DND-41 (cell line): ENCODE measurements around the gene SCNN1A.

Source experiments
- ATAC-seq: fragments of 200-7000 bp; cut with Tn5 transposase; 3 replicates; pipeline ENCODE4 v1.9.1; 2021; ENCODE audit warnings: low read depth; ENCODE audit not compliant: insufficient read depth
- DNase-seq: peaks from one replicate; pipeline ENCODE4 v3.0.0-alpha.2; 2020
- H2AFZ ChIP-seq: 2 replicates; pipeline ENCODE4 v1.6.0; 2012; ENCODE audit warnings: low read depth, low read length
- H3K27ac ChIP-seq: 2 replicates; pipeline ENCODE4 v1.5.1; 2012; ENCODE audit warnings: low read length, inconsistent platforms
- H3K27me3 ChIP-seq: fragments of 200-600 bp; sonication (generic); 2 replicates; pipeline ENCODE4 v1.6.0; 2012; ENCODE audit warnings: low read length, mild to moderate bottlenecking, inconsistent platforms; ENCODE audit not compliant: insufficient read depth, poor library complexity
- H3K36me3 ChIP-seq: 2 replicates; pipeline ENCODE4 v1.5.1; 2012; ENCODE audit warnings: low read length, inconsistent platforms; ENCODE audit not compliant: insufficient read depth
- H3K4me1 ChIP-seq: 2 replicates; pipeline ENCODE4 v1.5.1; 2012; ENCODE audit warnings: mild to moderate bottlenecking, low read length; ENCODE audit not compliant: insufficient read depth
- H3K4me2 ChIP-seq: 2 replicates; pipeline ENCODE4 v1.6.0; 2012; ENCODE audit warnings: mild to moderate bottlenecking, moderate library complexity, low read length, inconsistent platforms; ENCODE audit not compliant: insufficient read depth
- H3K4me3 ChIP-seq, 2 experiments: fragments of 200-600 bp in 1 of 2; shearing (Covaris generic) in 1 of 2; 2 replicates each; pipeline ENCODE4 v1.5.1; 2012 to 2016; ENCODE audit warnings: inconsistent platforms in 2 of 2, low read length in 2 of 2, mild to moderate bottlenecking in 2 of 2, low read depth in 1 of 2, moderate library complexity in 1 of 2
- H3K79me2 ChIP-seq: 2 replicates; pipeline ENCODE4 v1.6.0; 2012; ENCODE audit warnings: low read length, inconsistent platforms; ENCODE audit not compliant: insufficient read depth
- H3K9ac ChIP-seq: 2 replicates; pipeline ENCODE4 v1.6.0; 2012; ENCODE audit warnings: low read depth, mild to moderate bottlenecking, inconsistent platforms, low read length, moderate library complexity
- H3K9me3 ChIP-seq: 2 replicates; pipeline ENCODE4 v1.5.1; 2012; ENCODE audit warnings: low read length, moderate library complexity, mild to moderate bottlenecking, inconsistent platforms; ENCODE audit not compliant: insufficient read depth, severe bottlenecking
- H4K20me1 ChIP-seq: 2 replicates; pipeline ENCODE4 v1.6.0; 2012; ENCODE audit warnings: low read length; ENCODE audit not compliant: insufficient read depth
- CTCF ChIP-seq: IDR thresholded peaks from 2 replicates; pipeline ENCODE4 v1.5.1; 2012; ENCODE audit warnings: borderline replicate concordance, low read length, moderate library complexity, mild to moderate bottlenecking; ENCODE audit not compliant: poor library complexity, severe bottlenecking; ENCODE audit errors: extremely low read depth
- EZH2 ChIP-seq: IDR thresholded peaks from 3 replicates; pipeline ENCODE4 v1.6.1; 2012; ENCODE audit warnings: borderline replicate concordance, low read depth, mild to moderate bottlenecking, moderate library complexity, low read length, inconsistent platforms; ENCODE audit not compliant: severe bottlenecking

SCNN1A gene

GRCh38 chr12:6390084-6390799, 14.9 kb upstream of the SCNN1A start:
- Histone ChIP-seq H3K9ac (no peak overlapping the region), H2AFZ (no peak overlapping the region), H3K36me3 (no peaks in the 10 kb centered on the region), H3K4me1 (no peaks in the 10 kb centered on the region), H3K4me3 (no peak overlapping the region), H4K20me1 (no peaks in the 10 kb centered on the region), H3K4me2 (no peak overlapping the region), H3K27me3 (peaks cover 11% of the 10 kb centered on the region), H3K27ac (no peak overlapping the region), H3K9me3 (no peaks in the 10 kb centered on the region), H3K79me2 (no peaks in the 10 kb centered on the region)
- ATAC-seq (no peak), DNase-seq (no peak)
- TF ChIP-seq EZH2 (no peak), CTCF (no peak)

GRCh38 chr12:6387541-6387940, 12.2 kb upstream of the SCNN1A start:
- Histone ChIP-seq H4K20me1 (no peaks in the 10 kb centered on the region), H3K4me3 (no peak overlapping the region), H3K4me1 (no peaks in the 10 kb centered on the region), H3K79me2 (no peaks in the 10 kb centered on the region), H3K27me3 (peaks cover 11% of the 10 kb centered on the region), H3K4me2 (no peak overlapping the region), H3K27ac (no peak overlapping the region), H2AFZ (no peak overlapping the region), H3K9ac (no peak overlapping the region), H3K36me3 (no peaks in the 10 kb centered on the region), H3K9me3 (no peaks in the 10 kb centered on the region)
- DNase-seq = no peak
- no peak for ATAC-seq
- no peak for TF ChIP-seq EZH2
- no peak for TF ChIP-seq CTCF

GRCh38 chr12:6386491-6386890, 11.1 kb upstream of the SCNN1A start:
- TF ChIP-seq CTCF = no peak
- no peak overlapping the region for H3K4me3 ChIP-seq
- H3K9me3 ChIP-seq = no peaks in the 10 kb centered on the region
- no peaks in the 10 kb centered on the region for H4K20me1 ChIP-seq
- ATAC-seq (no peak), DNase-seq (no peak)
- H3K36me3 ChIP-seq = no peaks in the 10 kb centered on the region
- no peak overlapping the region for H3K4me2 ChIP-seq
- no peak overlapping the region for H3K9ac ChIP-seq
- H2AFZ ChIP-seq = no peak overlapping the region
- H3K4me1 ChIP-seq = no peaks in the 10 kb centered on the region
- H3K27ac ChIP-seq = no peak overlapping the region
- no peaks in the 10 kb centered on the region for H3K79me2 ChIP-seq
- H3K27me3 ChIP-seq = peaks cover 11% of the 10 kb centered on the region
